Gastrocnemius medialis (tissue), 4 donors: ENCODE results near the gene VWA8. TPM values are rescaled to one million over a fixed set of nuclear protein-coding genes. Genes with fewer than 3 reads are reported as not detected.

Experiments
- ATAC-seq, 2 donors: fragments of 150-250 bp; one replicate each; pipeline ENCODE4 v1.9.1; 2016
- DNase-seq, 2 donors: peaks; one replicate each; pipeline ENCODE4 v3.0.0-alpha.2; 2019
- H3K27ac ChIP-seq, 4 donors: fragments of 200-600 bp; sonication (generic); 1 replicate in 1 of 4; 2 replicates in 3 of 4; pipeline ENCODE4 v1.5.1; 2016 to 2018; ENCODE audit warnings: mild to moderate bottlenecking in 2 of 4, moderate library complexity in 1 of 4
- H3K27me3 ChIP-seq, 3 donors: fragments of 200-600 bp; sonication (generic) in 2 of 3; 1 replicate in 1 of 3; 2 replicates in 2 of 3; pipeline versions ENCODE4 v1.5.1 to v1.6.0; 2016 to 2019; ENCODE audit warnings: mild to moderate bottlenecking in 1 of 3, moderate library complexity in 1 of 3
- H3K36me3 ChIP-seq, 2 donors: fragments of 200-600 bp; sonication (generic) in 1 of 2; one replicate each; pipeline ENCODE4 v1.5.1; 2017 to 2018
- H3K4me1 ChIP-seq, 2 donors: fragments of 200-600 bp; sonication (generic) in 1 of 2; one replicate each; pipeline ENCODE4 v1.5.1; 2016 to 2017; ENCODE audit warnings: mild to moderate bottlenecking in 2 of 2
- H3K4me3 ChIP-seq, 4 donors: fragments of 200-600 bp; sonication (generic) in 3 of 4; 1 replicate in 1 of 4; 2 replicates in 3 of 4; pipeline ENCODE4 v1.5.1; 2016 to 2019; ENCODE audit warnings: mild to moderate bottlenecking in 2 of 4
- H3K9me3 ChIP-seq, 3 donors: fragments of 200-600 bp; sonication (generic) in 2 of 3; 1 replicate in 1 of 3; 2 replicates in 2 of 3; pipeline ENCODE4 v1.5.1; 2016 to 2019
- POLR2A ChIP-seq, 2 donors: fragments of 450-650 bp; IDR thresholded peaks; one replicate each; pipeline ENCODE4 v1.6.1; 2017; ENCODE audit warnings: antibody characterized with exemption in 2 of 2, mild to moderate bottlenecking in 2 of 2, moderate library complexity in 2 of 2
- in situ Hi-C, 4 donors: fragments of 200-750 bp; cut with MboI; loops; one replicate each; pipeline versions ENCODE4 v1.15.0 to v1.8.0; 2017; ENCODE audit warnings: low sequenced_read_pairs in 4 of 4
- intact Hi-C: fragments of 100-400 bp; cut with DNase I; formaldehyde crosslinking; loops from one replicate; pipeline ENCODE4 v1.15.1; 2023; ENCODE audit warnings: low total_unique reads
- total RNA-seq, 4 donors: library from RNA; depleted of rRNA; stranded (reverse); fragments of >200 nt; gene quantifications; one replicate each; pipeline versions ENCODE4 v1.1.0 to v1.2.3, GENCODE V29; 2016
- TF ChIP-seq, protein P1 (sequence below), 5 experiments: fragments of 450-650 bp in 3 of 5; fragments of 200-600 bp in 2 of 5; sonication (generic) in 2 of 5; IDR thresholded peaks in 4 of 5; conservative IDR thresholded peaks in 1 of 5; 1 replicate in 4 of 5; 2 replicates in 1 of 5; pipeline ENCODE4 v1.5.1; 2016 to 2019; ENCODE audit warnings: antibody characterized with exemption in 5 of 5, mild to moderate bottlenecking in 3 of 5, moderate library complexity in 3 of 5

VWA8 gene
- total RNA-seq, 4 donors from 2014 or later, result 24.7 to 37.9 (median 29.7) TPM

DNA sequence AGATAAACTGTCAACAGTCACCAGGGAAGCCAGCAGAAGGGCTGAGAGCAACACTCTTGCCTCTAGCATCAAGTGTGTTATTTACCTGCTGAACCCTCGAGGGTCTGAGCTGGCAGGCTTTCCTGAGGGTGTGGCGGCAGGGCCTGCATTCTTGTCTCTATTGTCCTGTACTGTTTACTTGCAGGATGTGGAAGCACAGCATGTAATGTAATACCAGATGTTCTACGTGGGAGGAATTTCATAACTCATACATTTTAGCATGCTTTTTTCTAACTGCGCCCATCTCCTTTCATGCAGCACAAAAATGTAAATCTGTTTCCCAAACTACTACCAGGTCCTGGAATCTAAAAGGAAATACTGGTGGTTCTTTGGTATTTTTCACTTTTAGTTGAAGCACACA, 350.5 kb downstream of the VWA8 start:
- Histone ChIP-seq H3K9me3 (no peaks in the 10 kb centered on the region), H3K27me3 (no peaks in the 10 kb centered on the region), H3K36me3 (peaks cover 0 to 29% of the 10 kb centered on the region in 2 donors), H3K27ac (peak overlapping the region; percentile 30 to 61 (median 56)), H3K4me1 (peaks cover 16 to 19% of the 10 kb centered on the region in 2 donors), H3K4me3 (no peak overlapping the region)
- peak in 1 of 2 donors; percentile 31 for DNase-seq
- intact Hi-C loops, result loop anchor here (5.0 kb wide), 1 partner anchor 37 kb away; no protein-coding TSS in a partner anchor
- peak; percentile 19 to 24 for ATAC-seq
- in situ Hi-C loops, result no loop called here
- no peak for TF ChIP-seq POLR2A (IDR thresholded peaks at IDR 0.05)
- TF ChIP-seq, protein P1, sequence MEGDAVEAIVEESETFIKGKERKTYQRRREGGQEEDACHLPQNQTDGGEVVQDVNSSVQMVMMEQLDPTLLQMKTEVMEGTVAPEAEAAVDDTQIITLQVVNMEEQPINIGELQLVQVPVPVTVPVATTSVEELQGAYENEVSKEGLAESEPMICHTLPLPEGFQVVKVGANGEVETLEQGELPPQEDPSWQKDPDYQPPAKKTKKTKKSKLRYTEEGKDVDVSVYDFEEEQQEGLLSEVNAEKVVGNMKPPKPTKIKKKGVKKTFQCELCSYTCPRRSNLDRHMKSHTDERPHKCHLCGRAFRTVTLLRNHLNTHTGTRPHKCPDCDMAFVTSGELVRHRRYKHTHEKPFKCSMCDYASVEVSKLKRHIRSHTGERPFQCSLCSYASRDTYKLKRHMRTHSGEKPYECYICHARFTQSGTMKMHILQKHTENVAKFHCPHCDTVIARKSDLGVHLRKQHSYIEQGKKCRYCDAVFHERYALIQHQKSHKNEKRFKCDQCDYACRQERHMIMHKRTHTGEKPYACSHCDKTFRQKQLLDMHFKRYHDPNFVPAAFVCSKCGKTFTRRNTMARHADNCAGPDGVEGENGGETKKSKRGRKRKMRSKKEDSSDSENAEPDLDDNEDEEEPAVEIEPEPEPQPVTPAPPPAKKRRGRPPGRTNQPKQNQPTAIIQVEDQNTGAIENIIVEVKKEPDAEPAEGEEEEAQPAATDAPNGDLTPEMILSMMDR (IDR thresholded peaks at IDR 0.05 in 4 of 5, conservative IDR thresholded peaks at IDR 0.05 in 1 of 5), result no peak

DNA sequence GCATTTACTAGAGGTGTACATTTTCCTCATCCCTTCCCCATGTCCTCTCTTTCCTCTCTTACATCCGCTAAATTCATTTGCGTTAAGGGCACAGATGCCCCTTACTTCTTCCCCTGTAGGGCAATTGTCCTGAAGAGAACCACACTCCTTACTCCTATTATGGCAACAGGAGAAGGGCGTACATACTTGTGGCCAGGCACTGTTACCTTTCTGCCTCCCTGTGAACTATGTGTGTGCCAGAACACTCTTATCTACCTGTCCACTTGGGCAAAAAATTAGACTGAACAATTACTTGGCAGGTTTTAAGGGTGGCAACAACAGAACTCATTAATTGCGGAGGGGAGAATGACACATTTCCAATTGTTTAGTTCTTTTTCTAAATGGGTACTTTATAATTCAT, 351.1 kb downstream of the VWA8 start:
- in situ Hi-C loops (no loop called here), intact Hi-C loops (loop anchor here (5.0 kb wide), 1 partner anchor 37 kb away; no protein-coding TSS in a partner anchor)
- TF ChIP-seq POLR2A (IDR thresholded peaks at IDR 0.05), result no peak
- TF ChIP-seq, protein P1 (IDR thresholded peaks at IDR 0.05 in 4 of 5, conservative IDR thresholded peaks at IDR 0.05 in 1 of 5), result no peak
- no peaks in the 10 kb centered on the region for H3K9me3 ChIP-seq
- H3K27me3 ChIP-seq, result no peaks in the 10 kb centered on the region
- H3K27ac ChIP-seq, result peak overlapping the region; percentile 30 to 61 (median 48)
- DNase-seq (no peak), ATAC-seq (no peak)
- no peak overlapping the region for H3K4me3 ChIP-seq
- peaks cover 14% of the 10 kb centered on the region in 2 donors for H3K4me1 ChIP-seq
- peaks cover 0 to 29% of the 10 kb centered on the region in 2 donors for H3K36me3 ChIP-seq

DNA sequence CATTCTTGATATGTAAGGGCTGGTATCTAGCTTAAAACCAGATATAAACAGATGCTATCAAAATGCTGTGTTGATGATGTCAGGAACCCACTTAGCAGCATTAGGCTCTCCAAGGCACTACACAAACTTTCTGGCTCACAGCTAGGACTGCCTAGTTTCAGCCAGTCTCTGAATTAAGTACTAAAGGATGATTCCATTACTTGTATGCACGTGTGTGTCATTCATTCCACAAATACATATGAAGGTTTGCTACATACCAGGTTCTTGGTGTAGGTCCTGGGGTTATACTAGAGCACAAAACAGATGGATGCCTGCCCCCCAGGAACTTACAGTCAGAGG, 352.1 kb downstream of the VWA8 start:
- ATAC-seq (no peak), DNase-seq (no peak)
- Histone ChIP-seq H3K36me3 (peaks cover 0 to 29% of the 10 kb centered on the region in 2 donors), H3K27me3 (no peaks in the 10 kb centered on the region), H3K4me3 (no peak overlapping the region), H3K27ac (no peak overlapping the region), H3K4me1 (peaks cover 11 to 13% of the 10 kb centered on the region in 2 donors), H3K9me3 (no peaks in the 10 kb centered on the region)
- intact Hi-C loops, result no loop called here
- TF ChIP-seq, protein P1 (IDR thresholded peaks at IDR 0.05 in 4 of 5, conservative IDR thresholded peaks at IDR 0.05 in 1 of 5), result no peak
- TF ChIP-seq POLR2A (IDR thresholded peaks at IDR 0.05), result no peak
- in situ Hi-C loops, result no loop called here

DNA sequence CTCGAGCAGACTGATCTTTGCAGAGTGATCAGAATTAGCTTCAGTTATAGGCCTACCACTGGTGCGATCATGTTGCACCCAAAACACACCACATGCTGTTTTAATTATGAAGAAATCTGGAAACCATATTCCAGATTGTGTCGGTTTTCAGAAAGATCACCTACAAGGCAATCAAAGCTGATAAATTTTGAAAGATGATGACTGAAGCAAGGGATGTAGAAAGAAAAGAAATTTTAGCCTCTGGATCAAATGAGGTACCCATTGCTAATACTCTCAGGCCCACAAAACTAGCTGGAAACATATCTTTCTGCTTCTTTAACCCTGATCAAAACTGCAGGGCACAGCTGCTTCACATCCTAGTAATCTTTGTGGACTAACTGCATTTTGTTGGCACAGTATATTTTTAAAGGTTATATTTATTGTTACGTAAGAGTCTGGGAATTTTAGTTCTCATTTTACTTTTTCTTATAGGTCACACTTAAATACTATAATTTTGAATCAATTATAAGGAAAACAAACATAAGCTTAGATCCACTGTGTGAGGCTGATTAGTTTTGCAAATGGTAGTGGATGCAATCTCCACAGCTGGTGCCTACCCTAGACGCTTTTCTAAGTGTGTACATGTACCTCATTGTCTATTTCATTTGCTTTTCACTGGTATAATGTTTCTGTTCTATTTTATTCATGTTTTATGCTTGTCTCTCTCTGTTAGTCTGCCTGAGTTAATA, 352.6 kb downstream of the VWA8 start:
- Histone ChIP-seq H3K36me3 (peaks cover 0 to 29% of the 10 kb centered on the region in 2 donors), H3K4me3 (no peak overlapping the region), H3K27ac (no peak overlapping the region), H3K27me3 (no peaks in the 10 kb centered on the region), H3K4me1 (peaks cover 10 to 14% of the 10 kb centered on the region in 2 donors), H3K9me3 (no peaks in the 10 kb centered on the region)
- TF ChIP-seq POLR2A (IDR thresholded peaks at IDR 0.05), result no peak
- TF ChIP-seq, protein P1 (IDR thresholded peaks at IDR 0.05 in 4 of 5, conservative IDR thresholded peaks at IDR 0.05 in 1 of 5), result no peak
- intact Hi-C loops, result no loop called here
- in situ Hi-C loops, result no loop called here
- DNase-seq, result no peak
- ATAC-seq, result no peak
